HG03060 (cell line): ENCODE results near the gene SNIP1.
"Not testable (repeated sequence)": the region's sequence is repeated elsewhere in the genome, so short reads cannot be mapped to it uniquely, and the experiment has no call there.

Experiments used
- ATAC-seq: cut with Tn5 transposase; IDR thresholded peaks from one replicate; pipeline ENCODE4 v1.9.1; 2021; ENCODE audit warnings: low read depth, moderate number of reproducible peaks; ENCODE audit not compliant: unreplicated experiment

SNIP1 gene

DNA sequence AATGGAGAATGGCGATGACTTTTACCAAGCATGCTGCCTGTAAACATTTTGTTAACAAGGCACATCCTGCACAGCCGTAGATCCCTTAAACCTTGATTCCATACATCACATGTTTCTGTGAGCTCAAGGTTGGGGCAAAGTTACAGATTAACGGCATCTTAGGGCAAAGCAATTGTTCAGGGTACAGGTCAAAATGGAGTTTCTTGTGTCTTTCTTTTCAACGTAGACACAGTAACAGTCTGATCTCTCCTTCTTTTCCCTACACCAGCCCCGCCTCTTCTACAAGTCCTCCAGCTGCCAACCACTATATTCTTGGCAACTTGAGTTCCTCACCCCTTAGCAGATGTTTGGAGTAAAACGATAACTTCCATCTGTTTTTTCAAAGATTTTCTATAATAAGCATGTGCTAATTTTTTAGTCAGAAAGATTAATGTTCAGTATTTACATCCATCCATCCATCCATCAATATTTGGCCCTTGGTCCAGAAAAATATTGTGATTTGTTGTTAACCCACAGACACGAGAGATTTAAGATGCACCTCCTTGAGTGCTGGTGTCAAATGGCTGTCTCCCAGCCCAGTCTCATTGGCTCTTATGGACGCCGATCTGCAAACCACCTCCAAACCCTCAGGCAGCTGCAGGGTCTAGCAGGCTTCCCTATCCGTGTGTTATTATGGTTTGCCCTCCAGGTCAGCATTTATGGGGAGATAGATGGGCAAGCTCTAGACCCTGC, 6.5 kb upstream of the SNIP1 start:
- no peak for ATAC-seq

DNA sequence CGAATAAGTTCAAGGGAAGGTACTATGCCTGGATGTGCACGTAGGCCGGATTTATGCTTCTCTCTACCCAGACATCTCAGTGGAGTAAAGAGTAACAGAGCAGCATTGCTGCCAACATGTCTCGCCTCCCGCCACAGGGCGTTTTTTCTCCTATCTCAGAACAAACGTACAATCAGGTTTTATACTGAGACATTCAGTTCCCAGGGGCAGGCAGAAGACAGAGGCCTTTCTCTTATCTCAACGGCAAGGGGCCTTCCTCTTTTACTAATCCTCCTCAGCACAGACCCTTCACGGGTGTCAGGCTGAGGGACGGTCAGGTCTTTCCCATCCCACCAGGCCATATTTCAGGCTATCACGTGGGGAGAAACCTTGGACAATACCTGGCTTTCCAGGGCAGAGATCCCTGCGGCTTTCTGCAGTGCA, 5.9 kb upstream of the SNIP1 start:
- ATAC-seq: not testable (repeated sequence)

DNA sequence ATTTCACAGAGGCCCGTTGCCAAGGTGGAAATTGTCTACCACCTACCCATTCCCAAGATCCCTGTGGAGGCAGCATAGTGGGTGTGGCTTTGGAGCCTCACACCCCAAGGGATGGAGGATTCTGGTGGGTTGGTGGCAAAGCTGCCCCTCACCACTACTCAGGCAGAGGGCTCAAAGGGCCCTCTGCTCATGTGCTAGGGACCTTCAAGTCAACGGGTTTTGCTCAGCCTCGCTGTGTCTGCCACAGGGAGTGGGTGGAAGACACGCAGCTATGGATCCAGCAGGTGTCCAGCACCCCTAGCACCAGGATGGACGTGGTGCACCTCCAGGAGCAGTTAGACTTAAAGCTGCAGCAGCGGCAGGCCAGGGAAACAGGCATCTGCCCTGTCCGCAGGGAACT, 5.0 kb upstream of the SNIP1 start:
- ATAC-seq: no peak

DNA sequence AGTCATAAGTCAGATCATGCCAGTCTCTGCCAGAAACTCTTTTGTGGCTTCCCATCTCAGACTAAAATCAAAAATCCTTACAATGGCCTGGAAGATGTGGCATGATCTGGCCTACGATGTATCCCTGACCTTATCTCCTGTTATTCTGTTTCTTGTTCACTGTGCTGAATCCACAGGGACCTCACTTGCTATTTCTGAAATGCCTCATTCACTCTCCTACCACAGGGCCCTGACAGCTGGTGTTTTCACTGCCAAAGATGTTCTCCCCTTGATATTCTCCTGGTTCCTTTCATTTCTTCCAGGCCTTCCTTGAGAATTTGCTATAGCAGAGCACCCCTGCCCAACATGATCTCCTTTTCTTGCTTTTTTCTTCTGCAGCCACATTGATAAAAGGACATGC, 4.3 kb upstream of the SNIP1 start:
- no peak for ATAC-seq

DNA sequence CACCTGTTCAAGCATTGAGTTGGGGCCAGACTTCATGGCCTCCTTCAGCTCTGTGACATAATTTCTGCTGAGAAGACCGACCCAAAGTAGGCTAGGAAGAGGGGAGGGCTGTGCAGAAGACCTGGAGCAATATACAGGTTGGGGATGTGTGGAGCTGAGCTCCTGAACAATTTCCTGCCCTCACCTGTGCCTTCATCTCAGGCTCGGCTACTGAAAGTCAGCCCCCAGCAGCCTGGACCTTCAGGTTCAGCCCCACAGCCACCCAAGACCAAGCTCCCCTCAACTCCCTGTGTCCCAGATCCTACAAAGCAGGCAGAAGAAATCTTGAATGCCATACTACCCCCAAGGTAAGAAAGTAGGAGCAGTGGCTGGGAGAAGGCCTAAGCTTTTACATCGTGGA, 3.3 kb upstream of the SNIP1 start:
- ATAC-seq: no peak

DNA sequence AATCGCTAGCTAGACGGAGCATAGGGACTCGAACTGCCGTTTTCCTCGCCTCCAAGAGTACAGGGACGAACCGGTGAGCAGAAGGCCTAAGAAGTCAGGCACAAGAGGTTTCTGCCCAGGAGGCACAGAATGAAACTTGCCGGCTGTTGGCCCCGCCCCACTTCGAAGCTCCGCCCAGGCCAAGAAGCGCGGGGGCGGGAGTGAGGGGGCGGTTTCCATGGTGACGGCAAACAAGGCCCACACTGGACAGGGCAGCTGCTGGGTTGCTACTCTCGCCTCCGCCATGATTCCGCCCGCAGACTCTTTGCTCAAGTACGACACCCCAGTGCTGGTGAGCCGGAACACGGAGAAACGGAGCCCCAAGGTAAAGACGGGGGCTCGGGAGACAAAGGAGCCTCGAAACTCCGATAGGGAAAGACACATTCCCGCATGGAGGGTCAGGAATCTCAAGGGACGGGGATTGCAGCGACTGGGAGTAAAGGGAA, 2.7 kb upstream of the SNIP1 start, which contains the start of gene DNALI1:
DNALI1 (plus strand) TSS at position 229 of the 485 bp plus-strand sequence; CDS start at position 284, 55 bp downstream.
- no peak for ATAC-seq

DNA sequence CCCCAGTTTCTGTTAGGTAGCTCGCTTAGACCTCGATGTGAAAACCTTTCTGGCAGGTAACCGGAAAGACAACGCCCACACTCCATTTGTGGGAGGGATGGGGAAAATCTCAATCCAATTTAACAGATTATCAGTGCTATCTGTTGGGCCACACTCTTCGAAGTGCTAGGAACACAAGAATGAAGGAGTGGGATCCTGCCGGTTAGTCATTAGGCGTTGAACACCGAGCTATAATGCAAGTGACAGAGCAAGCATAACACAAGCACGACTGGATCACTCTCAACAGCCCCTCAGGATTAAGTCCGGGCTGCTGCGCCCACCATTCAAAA, 531 bp downstream of the SNIP1 start:
- peak; percentile 18 for ATAC-seq

DNA sequence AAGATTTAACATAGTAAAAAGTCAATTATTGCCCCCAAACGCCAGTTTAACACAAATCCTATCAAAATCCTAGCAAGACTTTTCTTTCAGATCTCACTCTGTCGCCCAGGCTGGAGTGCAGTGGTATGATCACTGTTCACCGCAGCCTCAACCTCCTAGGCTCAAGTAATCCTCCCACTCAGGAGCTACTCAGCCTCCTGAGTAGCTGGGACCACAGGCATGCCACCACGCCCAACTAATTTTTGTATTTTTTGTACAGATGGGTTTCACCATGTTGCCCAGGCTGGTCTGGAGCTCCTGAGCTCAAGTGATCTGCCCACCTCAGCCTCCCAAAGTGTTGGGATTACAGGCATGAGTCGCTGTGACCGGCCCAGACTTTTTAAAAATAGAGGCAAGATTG, 4.8 kb downstream of the SNIP1 start:
- no peak for ATAC-seq

DNA sequence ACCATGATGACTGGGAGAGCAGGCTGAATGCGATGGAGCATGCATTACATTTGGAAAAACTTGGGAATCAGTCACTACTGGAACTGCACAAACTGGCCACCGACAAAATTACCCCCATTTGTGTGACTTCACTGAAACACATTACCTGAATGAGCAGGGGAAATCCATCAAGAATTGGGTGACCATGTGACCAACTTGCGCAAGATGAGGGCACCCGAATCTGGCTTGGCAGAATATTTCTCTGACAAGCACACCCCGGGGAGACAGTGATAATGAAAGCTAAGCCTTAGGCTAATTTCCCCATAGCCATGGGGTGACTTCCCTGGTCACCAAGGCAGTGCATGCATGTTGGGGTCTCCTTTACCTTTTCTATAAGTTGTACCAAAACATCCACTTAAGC, 9.1 kb downstream of the SNIP1 start:
- no peak for ATAC-seq

DNA sequence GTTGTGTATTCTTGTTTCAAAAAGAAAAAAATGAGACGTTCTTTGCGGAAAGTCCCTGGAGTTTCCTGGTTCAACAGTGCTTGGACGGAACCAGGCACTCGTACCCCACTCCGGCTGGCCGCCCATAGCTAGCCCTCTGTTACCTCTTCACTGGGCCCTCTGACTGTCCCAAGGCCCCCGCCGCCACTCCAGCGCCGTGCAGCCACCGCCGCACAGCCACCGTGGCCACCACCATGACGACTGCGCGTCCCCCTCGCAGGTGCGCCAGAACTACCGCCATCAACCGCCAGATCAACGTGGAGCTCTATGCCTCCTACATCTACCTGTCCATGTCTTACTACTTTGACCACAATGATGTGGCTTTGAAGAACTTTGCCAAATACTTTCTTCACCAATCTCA, 9.6 kb downstream of the SNIP1 start:
- ATAC-seq: no peak

DNA sequence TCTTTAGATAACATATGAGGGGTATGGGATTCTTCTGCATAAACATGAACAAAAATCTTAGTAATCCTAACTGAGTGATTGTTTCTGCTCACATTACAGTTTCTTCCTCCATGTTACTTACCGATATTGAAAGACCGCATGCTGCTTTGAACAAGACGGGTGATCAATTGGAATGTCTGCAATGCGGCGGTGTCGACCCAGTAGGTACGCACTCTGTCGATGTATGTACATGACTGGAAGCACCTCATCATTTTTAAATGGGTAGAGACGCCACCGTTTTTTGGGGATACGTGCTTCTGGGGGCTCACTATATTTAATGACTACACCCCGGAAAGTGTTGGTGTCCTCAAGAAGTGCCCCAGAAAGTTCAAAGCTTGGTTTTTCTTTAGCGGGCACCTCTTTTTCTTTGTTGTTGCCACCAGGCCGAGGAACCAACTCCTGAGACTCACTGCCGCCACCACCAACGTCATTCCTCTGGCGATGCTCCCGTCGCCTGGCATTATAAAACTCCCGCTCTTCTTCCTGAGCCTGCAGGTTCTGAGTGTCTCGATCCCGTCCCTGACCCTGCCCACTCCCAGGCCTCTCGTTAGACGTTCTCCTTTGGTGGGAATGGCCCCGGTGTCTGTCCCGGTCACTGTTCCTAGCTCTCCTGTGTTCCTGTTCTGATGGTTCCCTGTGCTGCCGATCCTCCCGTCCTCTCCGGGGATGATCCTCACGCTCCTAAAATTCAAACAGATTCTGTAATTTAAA, 13.9 kb downstream of the SNIP1 start:
- ATAC-seq: no peak

DNA sequence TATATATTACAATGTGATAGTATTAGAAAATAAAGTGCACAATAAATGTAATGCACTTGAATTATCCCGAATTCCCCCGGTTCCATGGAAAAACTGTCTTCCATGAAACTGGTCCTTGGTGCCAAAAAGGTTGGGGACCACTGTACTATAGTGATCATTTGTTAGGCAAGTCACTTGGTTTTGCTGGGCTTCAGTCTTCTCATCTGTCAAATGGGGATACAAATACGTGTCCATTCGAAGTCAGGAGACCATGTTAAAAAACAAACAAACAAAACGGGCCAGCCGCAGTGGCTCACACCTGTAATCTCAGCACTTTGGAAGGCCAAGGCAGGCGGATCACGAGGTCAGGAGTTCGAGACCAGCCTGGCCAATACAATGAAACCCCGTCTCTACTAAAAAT, 14.9 kb downstream of the SNIP1 start:
- ATAC-seq: not testable (repeated sequence)

DNA sequence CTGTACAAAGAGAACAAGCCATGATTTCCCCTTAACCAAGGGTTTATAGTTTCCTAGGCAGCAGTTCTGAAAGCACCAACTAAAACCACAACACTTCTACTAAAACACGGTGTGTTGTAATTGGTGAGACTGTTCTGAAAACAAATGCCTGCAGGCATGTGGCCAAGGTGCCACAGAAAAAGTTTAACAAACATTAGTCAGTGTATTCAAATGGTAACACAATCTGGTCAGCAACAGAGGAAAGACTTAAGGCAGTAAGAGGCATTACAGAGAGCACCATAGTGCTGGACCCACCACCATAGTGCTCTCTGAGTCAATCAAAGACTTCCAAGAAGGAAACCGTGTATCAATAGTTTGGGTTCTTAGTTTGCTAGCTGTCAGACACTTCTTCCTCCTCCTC, 16.7 kb downstream of the SNIP1 start:
- no peak for ATAC-seq

DNA sequence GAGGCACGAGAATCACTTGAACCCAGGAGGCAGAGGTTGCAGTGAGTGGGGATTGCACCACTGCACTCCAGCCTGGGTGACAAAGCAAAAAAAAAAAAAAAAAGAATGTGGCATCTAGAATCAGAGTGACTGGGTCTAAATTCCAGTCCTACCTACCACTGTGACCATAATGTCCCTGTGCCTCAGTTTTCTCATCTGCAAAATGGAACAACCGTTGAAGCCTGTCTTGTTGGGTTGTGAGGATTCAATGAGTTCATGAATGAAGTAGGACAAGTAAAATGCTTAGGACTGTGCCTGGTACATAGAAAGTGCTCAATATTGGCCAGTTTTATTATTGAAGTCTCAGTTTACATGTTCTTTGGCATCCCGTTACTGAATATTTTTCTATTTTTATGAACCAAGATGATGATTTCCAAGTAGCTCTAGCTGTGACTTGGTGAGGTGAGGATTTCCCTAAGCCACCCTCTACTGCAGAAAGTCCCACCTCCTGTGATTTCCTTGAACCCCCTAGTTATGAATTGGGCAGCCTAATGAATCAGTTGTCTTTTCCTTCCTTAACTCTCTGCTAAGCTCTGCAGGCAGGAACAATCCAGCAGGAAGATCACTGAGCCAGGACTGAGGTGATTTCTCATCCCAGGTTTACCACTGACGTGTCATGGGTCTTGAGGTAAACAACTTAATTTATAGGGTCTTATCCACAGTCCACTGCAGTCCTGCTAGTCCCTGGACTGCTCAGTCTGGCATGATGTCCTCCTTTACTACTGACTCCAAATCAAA, 20.6 kb downstream of the SNIP1 start:
- no peak for ATAC-seq

DNA sequence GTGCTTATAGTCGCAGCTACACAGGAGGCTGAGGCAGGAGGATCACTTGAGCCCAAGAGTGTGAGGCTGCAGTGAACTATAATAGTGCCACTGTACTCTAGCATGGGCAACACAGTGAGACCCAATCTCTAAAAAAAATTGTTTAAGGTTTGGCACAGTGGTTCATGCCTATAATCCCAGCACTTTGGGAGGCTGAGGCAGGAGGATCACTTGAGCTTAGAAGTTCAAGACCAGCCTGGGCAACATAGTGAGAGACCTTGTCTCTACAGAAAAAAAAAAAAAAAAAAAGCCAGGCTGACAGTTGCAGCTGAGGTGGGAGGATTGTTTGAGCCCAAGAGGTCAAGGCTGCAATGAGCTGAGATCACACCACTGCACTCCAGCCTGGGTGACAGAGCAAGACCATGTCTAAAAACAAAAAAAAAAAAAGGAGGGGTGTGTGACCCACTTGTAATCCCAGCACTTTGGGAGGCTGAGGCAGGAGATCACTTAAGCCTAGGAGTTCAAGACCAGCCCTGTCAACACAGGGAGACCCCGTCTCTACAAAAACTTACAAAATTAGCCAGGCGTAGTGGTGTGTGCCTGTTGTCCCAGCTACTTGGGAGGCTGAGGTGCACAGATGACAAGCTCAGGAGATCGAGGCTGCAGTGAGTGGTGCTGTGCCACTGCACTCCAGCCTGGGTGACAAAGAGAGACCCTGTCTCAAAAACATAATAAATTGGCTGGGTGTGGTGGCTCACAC, 21.5 kb downstream of the SNIP1 start:
- ATAC-seq: not testable (repeated sequence)

DNA sequence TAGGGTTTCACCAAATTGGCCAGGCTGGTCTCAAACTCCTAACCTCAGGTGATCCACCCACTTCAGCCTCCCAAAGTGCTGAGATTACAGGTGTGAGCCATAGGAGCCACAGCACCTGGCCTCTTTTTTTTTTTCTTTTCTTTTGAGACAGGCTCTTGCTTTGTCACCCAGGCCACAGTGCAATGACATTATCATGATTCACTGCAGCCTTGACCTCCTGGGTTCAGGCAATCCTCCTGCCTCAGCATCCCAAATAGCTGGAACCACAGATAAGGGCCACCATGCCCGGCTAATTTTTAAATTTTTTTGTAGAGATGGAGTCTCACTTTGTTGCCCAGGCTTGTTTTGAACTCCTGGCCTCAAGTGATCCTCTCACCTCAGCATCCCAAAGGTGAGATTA, 24.2 kb downstream of the SNIP1 start:
- not testable (repeated sequence) for ATAC-seq

DNA sequence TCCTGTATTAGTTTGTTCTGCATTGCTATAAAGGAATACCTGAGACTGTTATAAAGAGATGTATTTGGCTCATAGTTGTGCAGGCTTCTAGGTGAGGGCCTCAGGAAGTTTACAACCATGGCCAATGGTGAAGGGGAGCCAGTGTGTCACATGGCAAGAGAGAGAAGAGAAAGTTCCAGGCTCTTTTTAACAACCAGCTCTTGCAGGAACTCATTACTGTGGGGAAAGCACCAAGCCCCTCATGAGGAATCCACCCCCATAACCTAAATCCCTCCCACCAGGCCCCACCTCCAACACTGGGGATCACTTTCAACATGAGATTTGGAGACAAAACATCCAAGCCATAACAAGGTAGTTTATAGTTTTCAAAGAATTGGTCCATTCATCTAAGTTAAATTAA, 34.5 kb downstream of the SNIP1 start:
- ATAC-seq: no peak

DNA sequence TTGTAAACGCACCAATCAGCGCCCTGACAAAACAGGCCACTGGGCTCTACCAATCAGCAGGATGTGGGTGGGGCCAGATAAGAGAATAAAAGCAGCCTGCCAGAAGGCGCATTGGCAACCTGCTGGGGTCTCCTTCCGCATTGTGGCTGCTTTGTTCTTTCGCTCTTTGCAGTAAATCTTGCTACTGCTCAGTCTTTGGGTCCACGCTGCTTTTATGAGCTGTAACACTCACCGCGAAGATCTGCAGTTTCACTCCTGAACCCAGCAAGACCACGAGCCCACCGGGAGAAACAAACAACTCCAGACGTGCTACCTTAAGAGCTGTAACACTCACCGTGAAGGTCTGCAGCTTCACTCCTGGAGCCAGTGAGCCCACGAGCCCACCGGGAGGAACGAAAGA, 35.2 kb downstream of the SNIP1 start:
- not testable (repeated sequence) for ATAC-seq

DNA sequence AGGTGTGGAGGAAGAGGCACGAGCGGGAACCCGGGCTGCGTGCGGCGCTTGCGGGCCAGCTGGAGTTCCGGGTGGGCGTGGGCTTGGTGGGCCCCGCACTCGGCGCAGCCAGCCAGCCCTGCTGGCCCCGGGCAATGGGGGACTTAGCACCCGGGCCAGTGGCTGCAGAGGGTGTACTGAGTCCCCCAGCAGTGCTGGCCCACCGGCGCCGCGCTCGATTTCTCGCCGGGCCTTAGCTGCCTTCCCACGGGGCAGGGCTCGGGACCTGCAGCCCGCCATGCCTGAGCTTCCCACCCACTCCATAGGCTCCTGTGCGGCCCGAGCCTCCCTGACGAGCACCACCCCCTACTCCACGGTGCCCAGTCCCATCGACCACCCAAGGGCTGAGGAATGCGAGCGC, 35.9 kb downstream of the SNIP1 start:
- not testable (repeated sequence) for ATAC-seq

DNA sequence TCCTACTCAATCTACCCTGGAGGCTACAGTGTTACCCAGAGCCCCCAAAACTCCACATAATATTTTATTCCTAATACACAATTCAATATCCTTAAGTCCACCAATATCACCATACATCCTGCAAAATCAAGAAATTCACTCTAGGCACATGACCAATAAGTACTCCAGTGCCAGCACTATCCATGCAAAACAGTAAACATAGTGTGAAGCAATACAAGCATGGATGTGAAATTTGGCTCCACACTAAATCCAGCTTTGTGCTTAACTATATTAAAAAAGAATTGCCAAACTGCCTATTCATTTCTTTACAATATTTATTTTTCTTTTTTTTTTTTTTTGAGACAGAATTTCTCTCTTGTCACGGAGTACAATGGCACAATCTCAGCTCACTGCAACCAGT, 36.5 kb downstream of the SNIP1 start:
- no peak for ATAC-seq
